ENCODE results near the gene BEND2. TPM values are rescaled to one million over a fixed set of nuclear protein-coding genes. Genes with fewer than 3 reads are reported as not detected.

Gene BEND2
- total RNA-seq = not detected

DNA sequence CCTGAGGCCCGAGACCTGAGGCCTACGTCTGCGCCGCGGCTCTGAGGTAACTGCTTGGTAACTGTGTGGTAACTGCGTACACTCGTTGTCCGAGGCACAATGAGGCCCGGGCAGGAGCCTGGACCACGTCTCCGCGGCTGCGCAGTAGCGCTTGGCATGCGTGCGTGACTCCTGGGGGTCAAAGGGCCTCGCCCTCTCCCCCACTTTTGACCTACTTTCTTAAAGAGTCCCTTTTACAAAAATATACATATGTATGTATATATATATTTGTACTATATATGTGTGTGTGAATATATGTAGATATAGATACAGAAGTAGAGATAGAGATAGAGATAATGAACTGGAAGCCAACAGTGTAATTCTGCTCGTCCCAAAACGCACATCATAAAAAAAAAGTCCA is at the start of gene BEND2:
TSS of gene BEND2 (minus strand) at position 101 of the 400 bp plus-strand sequence. CDS start 136 bp downstream, outside the sequence.

Other genes starting within 250 kb of the BEND2 start
- 9.2 TPM for gene SCML2, start 133.8 kb upstream of the BEND2 start, total RNA-seq
- 38.5 TPM for gene CDKL5, start 204.7 kb upstream of the BEND2 start, total RNA-seq